SK-N-SH (cell line): ENCODE measurements around the gene TCHP. TPM values are rescaled to one million over a fixed set of nuclear protein-coding genes. Genes with fewer than 3 reads are reported as not detected.

ENCODE experiments used
- CTCF ChIA-PET: fragments of 300-600, 350-600 bp; formaldehyde crosslinking; extraction: SDS; loops from one replicate; lab custom pipeline; 2021; lab: Yijun Ruan, JAX
- POLR2A ChIA-PET: fragments of 350-600 bp; sonication (Branson Sonifier 250); formaldehyde crosslinking; extraction: SDS; loops from one replicate; lab custom pipeline; 2020; ENCODE audit warnings: antibody characterized with exemption, inconsistent platforms; lab: Yijun Ruan, JAX
- DNase-seq: peaks from one replicate; pipeline ENCODE4 v3.0.0; 2012
- H2AFZ ChIP-seq: fragments of 200-600 bp; sonication (generic); 2 replicates; pipeline ENCODE4 v1.8.1; 2016; ENCODE audit warnings: antibody characterized with exemption, mild to moderate bottlenecking, low read depth
- H3F3A ChIP-seq: fragments of 200-600 bp; sonication (generic); replicated peaks from 2 replicates; pipeline ENCODE3; 2016; ENCODE audit warnings: antibody characterized with exemption, mild to moderate bottlenecking; ENCODE audit not compliant: insufficient read depth
- H3K27ac ChIP-seq, 2 experiments: fragments of 200-500 bp in 1 of 2; fragments of 200-600 bp in 1 of 2; sonication (Bioruptor generic) in 1 of 2; sonication (generic), shearing (Covaris generic) in 1 of 2; 2 replicates each; pipeline versions ENCODE4 v1.5.1 to v1.6.1; 2014 to 2016; ENCODE audit warnings: low read depth in 2 of 2, inconsistent platforms in 1 of 2, low read length in 1 of 2, mild to moderate bottlenecking in 1 of 2, mixed read lengths in 1 of 2
- H3K27me3 ChIP-seq: fragments of 200-600 bp; sonication (generic), shearing (Covaris generic); 2 replicates; pipeline ENCODE4 v1.6.1; 2016; ENCODE audit warnings: mixed run types; ENCODE audit not compliant: insufficient read depth
- H3K36me3 ChIP-seq, 2 experiments: fragments of 200-500 bp in 1 of 2; fragments of 200-600 bp in 1 of 2; sonication (Bioruptor generic) in 1 of 2; sonication (generic) in 1 of 2; replicated peaks in 1 of 2; 2 replicates each; pipeline versions ENCODE3 to v1.5.1; 2014 to 2016; ENCODE audit warnings: low read length in 1 of 2, mild to moderate bottlenecking in 1 of 2; ENCODE audit not compliant: insufficient read depth in 2 of 2, control insufficient read depth in 1 of 2
- H3K4me1 ChIP-seq, 2 experiments: fragments of 200-500 bp in 1 of 2; fragments of 200-600 bp in 1 of 2; sonication (Bioruptor generic) in 1 of 2; sonication (generic), shearing (Covaris generic) in 1 of 2; 2 replicates each; pipeline versions ENCODE4 v1.5.1 to v1.6.1; 2014 to 2016; ENCODE audit warnings: low read depth in 1 of 2, low read length in 1 of 2, mixed run types in 1 of 2; ENCODE audit not compliant: insufficient read depth in 2 of 2, control insufficient read depth in 1 of 2
- H3K4me2 ChIP-seq: fragments of 200-600 bp; sonication (generic), shearing (Covaris generic); 2 replicates; pipeline ENCODE4 v1.6.1; 2017; ENCODE audit warnings: mixed run types
- H3K4me3 ChIP-seq, 2 experiments: fragments of 200-500 bp in 1 of 2; fragments of 200-600 bp in 1 of 2; sonication (Bioruptor generic) in 1 of 2; sonication (generic), shearing (Covaris generic) in 1 of 2; 2 replicates each; pipeline versions ENCODE4 v1.5.1 to v1.8.1; 2014 to 2016; ENCODE audit warnings: low read depth in 2 of 2, inconsistent platforms in 1 of 2, low read length in 1 of 2, mild to moderate bottlenecking in 1 of 2, mixed read lengths in 1 of 2, moderate library complexity in 1 of 2
- H3K79me2 ChIP-seq: fragments of 200-600 bp; sonication (generic); 2 replicates; pipeline ENCODE4 v1.8.1; 2017; ENCODE audit warnings: mild to moderate bottlenecking; ENCODE audit not compliant: insufficient read depth
- H3K9ac ChIP-seq: fragments of 200-600 bp; sonication (generic); 2 replicates; pipeline ENCODE4 v1.6.1; 2017; ENCODE audit warnings: mixed run types
- H3K9me2 ChIP-seq: fragments of 200-600 bp; sonication (generic); 2 replicates; pipeline ENCODE4 v1.6.1; 2017; ENCODE audit warnings: mixed run types
- H3K9me3 ChIP-seq: fragments of 200-600 bp; sonication (generic); 2 replicates; pipeline ENCODE4 v1.6.1; 2017; ENCODE audit warnings: mixed run types, mild to moderate bottlenecking, moderate library complexity
- H4K20me1 ChIP-seq: fragments of 200-600 bp; sonication (generic); 2 replicates; pipeline ENCODE4 v1.6.1; 2017; ENCODE audit warnings: mild to moderate bottlenecking, mixed run types; ENCODE audit not compliant: insufficient read depth
- EZH2phosphoT487 ChIP-seq: fragments of 200-600 bp; sonication (generic); IDR thresholded peaks from 2 replicates; pipeline ENCODE4 v1.6.1; 2017; ENCODE audit warnings: low read depth, mixed run types, mild to moderate bottlenecking, antibody characterized with exemption, moderate library complexity, borderline replicate concordance
- FOXJ3 ChIP-seq: sonication (generic); formaldehyde crosslinking; IDR thresholded peaks from 2 replicates; pipeline ENCODE4 v1.5.1; 2020; ENCODE audit warnings: mild to moderate bottlenecking, missing genetic modification reagents
- GABPA ChIP-seq: IDR thresholded peaks from 2 replicates; pipeline ENCODE4 v1.4.0; 2012; ENCODE audit warnings: low read depth, mild to moderate bottlenecking
- GATA2 ChIP-seq: sonication (generic); formaldehyde crosslinking; IDR thresholded peaks from 2 replicates; pipeline ENCODE4 v1.5.0; 2020; ENCODE audit warnings: mild to moderate bottlenecking, missing genetic modification reagents
- JUND ChIP-seq: IDR thresholded peaks from 2 replicates; pipeline ENCODE4 v1.4.0; 2012
- NFIC ChIP-seq: IDR thresholded peaks from 2 replicates; pipeline ENCODE4 v1.4.0; 2012; ENCODE audit warnings: borderline replicate concordance
- RAD21 ChIP-seq: IDR thresholded peaks from 2 replicates; pipeline ENCODE4 v1.6.1; 2012; ENCODE audit warnings: mild to moderate bottlenecking, low read length
- RXRA ChIP-seq: IDR thresholded peaks from 2 replicates; pipeline ENCODE4 v1.4.0; 2012; ENCODE audit warnings: low read depth, mild to moderate bottlenecking, borderline replicate concordance
- WGBS: methylation state at CpG from one replicate; pipeline ENCODE4 v1.1.6; 2017; ENCODE audit warnings: low lambda C conversion rate; 5-methylcytosine and 5-hydroxymethylcytosine counted together
- polyA plus RNA-seq, 3 experiments: library from polyadenylated mRNA; depleted of rRNA; stranded (reverse); fragments of >200 nt; gene quantifications; 2 replicates each; pipeline ENCODE4 v1.2.3, GENCODE V29; 2012
- TF ChIP-seq, protein P1 (sequence below): IDR thresholded peaks from 2 replicates; pipeline ENCODE4 v1.4.0; 2012; ENCODE audit warnings: low read depth, borderline replicate concordance
- TF ChIP-seq, protein P2 (sequence below): IDR thresholded peaks from 2 replicates; pipeline ENCODE4 v1.6.1; 2012; ENCODE audit warnings: mild to moderate bottlenecking, low read depth, low read length, moderate library complexity
- TF ChIP-seq, protein P3 (sequence below): fragments of 150-350 bp; IDR thresholded peaks from 2 replicates; pipeline ENCODE4 v1.6.1; 2017; ENCODE audit warnings: antibody characterized with exemption, low read length, low read depth, borderline replicate concordance

Gene TCHP
- polyA plus RNA-seq, 1 of the 3 experiments (the other 2 are of a cell fraction) = 37.3 TPM

DNA sequence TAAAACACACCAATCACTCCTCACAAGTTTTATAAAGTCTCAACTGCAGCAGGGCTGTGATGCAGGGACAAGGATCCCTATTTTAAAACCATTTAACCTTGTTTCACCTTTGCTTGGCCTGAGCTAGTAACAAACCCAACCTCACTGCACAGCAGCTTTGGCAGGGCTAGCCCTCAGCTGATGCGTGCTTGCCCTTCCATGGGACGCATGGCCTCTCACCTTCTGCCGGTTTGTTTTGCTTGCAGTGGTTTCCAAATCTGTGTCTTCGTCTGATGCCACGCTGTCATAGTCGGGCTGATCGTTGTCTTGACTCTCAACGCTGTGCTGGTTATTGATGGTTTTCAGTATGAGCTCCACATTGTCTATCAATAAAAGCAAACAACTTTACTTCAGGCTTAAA, 52.8 kb downstream of the TCHP start (continued):
- TF ChIP-seq RAD21 (no peak), FOXJ3 (no peak), GATA2 (CRISPR knock-in tag) (no peak), NFIC (no peak)

DNA sequence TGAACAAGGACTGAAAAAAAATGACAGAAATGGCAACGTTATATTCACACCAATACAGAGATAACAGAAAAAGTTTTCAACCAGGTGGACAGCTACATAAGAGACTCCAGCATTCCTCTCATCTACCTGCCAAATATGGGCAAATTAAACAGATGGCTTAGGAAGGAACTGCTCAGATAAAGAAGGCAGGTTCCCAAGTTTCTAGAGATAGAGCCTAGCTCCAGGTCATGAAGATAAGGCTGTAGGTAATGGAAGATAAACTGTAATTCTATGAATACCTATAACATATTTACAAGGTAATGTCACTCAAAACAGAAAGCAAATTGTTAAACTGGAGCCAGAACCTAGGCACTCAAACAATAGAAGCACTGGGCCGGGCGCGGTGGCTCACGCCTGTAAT, 53.6 kb downstream of the TCHP start:
- H4K20me1 ChIP-seq = peaks cover 3% of the 10 kb centered on the region; the same call in 1 of the 2 replicates
- peaks cover 38 to 40% of the 10 kb centered on the region in 2 experiments for H3K36me3 ChIP-seq
- ChIA-PET POLR2A (no interaction called here), CTCF (no interaction called here)
- H3K27ac ChIP-seq = peak overlapping the region in 1 of 2 experiments; percentile 92; a peak in 1 of 4 replicates
- H3F3A ChIP-seq = peaks cover 50% of the 10 kb centered on the region
- no peaks in the 10 kb centered on the region for H3K9me3 ChIP-seq
- no peak overlapping the region for H2AFZ ChIP-seq
- no peaks in the 10 kb centered on the region for H3K9me2 ChIP-seq
- 96% methylated on average over 5 of the region's 5 CpGs for WGBS
- no peak for DNase-seq
- H3K4me1 ChIP-seq = peaks cover 5 to 43% of the 10 kb centered on the region in 2 experiments
- no peaks in the 10 kb centered on the region for H3K27me3 ChIP-seq
- no peak overlapping the region for H3K9ac ChIP-seq
- TF ChIP-seq, protein P1, sequence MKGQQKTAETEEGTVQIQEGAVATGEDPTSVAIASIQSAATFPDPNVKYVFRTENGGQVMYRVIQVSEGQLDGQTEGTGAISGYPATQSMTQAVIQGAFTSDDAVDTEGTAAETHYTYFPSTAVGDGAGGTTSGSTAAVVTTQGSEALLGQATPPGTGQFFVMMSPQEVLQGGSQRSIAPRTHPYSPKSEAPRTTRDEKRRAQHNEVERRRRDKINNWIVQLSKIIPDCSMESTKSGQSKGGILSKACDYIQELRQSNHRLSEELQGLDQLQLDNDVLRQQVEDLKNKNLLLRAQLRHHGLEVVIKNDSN = no peak
- TF ChIP-seq FOXJ3 (no peak), GABPA (no peak), EZH2phosphoT487 (no peak), JUND (no peak), RXRA (no peak)
- TF ChIP-seq, protein P2, sequence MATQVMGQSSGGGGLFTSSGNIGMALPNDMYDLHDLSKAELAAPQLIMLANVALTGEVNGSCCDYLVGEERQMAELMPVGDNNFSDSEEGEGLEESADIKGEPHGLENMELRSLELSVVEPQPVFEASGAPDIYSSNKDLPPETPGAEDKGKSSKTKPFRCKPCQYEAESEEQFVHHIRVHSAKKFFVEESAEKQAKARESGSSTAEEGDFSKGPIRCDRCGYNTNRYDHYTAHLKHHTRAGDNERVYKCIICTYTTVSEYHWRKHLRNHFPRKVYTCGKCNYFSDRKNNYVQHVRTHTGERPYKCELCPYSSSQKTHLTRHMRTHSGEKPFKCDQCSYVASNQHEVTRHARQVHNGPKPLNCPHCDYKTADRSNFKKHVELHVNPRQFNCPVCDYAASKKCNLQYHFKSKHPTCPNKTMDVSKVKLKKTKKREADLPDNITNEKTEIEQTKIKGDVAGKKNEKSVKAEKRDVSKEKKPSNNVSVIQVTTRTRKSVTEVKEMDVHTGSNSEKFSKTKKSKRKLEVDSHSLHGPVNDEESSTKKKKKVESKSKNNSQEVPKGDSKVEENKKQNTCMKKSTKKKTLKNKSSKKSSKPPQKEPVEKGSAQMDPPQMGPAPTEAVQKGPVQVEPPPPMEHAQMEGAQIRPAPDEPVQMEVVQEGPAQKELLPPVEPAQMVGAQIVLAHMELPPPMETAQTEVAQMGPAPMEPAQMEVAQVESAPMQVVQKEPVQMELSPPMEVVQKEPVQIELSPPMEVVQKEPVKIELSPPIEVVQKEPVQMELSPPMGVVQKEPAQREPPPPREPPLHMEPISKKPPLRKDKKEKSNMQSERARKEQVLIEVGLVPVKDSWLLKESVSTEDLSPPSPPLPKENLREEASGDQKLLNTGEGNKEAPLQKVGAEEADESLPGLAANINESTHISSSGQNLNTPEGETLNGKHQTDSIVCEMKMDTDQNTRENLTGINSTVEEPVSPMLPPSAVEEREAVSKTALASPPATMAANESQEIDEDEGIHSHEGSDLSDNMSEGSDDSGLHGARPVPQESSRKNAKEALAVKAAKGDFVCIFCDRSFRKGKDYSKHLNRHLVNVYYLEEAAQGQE = no peak
- TF ChIP-seq, protein P3, sequence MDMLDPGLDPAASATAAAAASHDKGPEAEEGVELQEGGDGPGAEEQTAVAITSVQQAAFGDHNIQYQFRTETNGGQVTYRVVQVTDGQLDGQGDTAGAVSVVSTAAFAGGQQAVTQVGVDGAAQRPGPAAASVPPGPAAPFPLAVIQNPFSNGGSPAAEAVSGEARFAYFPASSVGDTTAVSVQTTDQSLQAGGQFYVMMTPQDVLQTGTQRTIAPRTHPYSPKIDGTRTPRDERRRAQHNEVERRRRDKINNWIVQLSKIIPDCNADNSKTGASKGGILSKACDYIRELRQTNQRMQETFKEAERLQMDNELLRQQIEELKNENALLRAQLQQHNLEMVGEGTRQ = no peak
- no peak overlapping the region for H3K4me2 ChIP-seq
- no peak overlapping the region for H3K4me3 ChIP-seq
- no peaks in the 10 kb centered on the region for H3K79me2 ChIP-seq
